Activated naive CD4-positive, alpha-beta T cell treated with anti-CD3 and anti-CD28 coated beads for 36 hours (primary cell): Measurements from ENCODE around the gene PARP11. TPM values are rescaled to one million over a fixed set of nuclear protein-coding genes. Genes with fewer than 3 reads are reported as not detected.

Source experiments
- CTCF ChIA-PET: fragments of 350-600 bp; sonication (Branson Sonifier 250); formaldehyde crosslinking; loops from one replicate; lab custom pipeline; 2021; ENCODE audit warnings: antibody characterized with exemption; lab: Charles Lee
- DNase-seq: peaks from one replicate; pipeline ENCODE4 v3.0.0-alpha.2; 2020
- H3K27ac Mint-ChIP-seq: one replicate; pipeline ENCODE4 v1.8.0; 2021; ENCODE audit warnings: mild to moderate bottlenecking, mixed read lengths
- H3K27me3 Mint-ChIP-seq: one replicate; pipeline ENCODE4 v1.8.0; 2021; ENCODE audit warnings: low read depth, mixed read lengths
- H3K36me3 Mint-ChIP-seq: one replicate; pipeline ENCODE4 v1.8.0; 2021; ENCODE audit warnings: low read depth, mixed read lengths
- H3K4me1 Mint-ChIP-seq: one replicate; pipeline ENCODE4 v1.8.0; 2021; ENCODE audit warnings: low read depth, mixed read lengths
- H3K4me3 Mint-ChIP-seq: one replicate; pipeline ENCODE4 v1.8.0; 2021; ENCODE audit warnings: mild to moderate bottlenecking, moderate library complexity, mixed read lengths
- H3K9me3 Mint-ChIP-seq: one replicate; pipeline ENCODE4 v1.8.0; 2021; ENCODE audit warnings: mixed read lengths
- intact Hi-C: fragments of 100-400 bp; cut with micrococcal nuclease; formaldehyde crosslinking; loops from one replicate; pipeline ENCODE4 v1.15.1; 2023
- total RNA-seq, 2 experiments: library from RNA; stranded (reverse); gene quantifications; one replicate each; pipeline ENCODE4 v1.2.3, GENCODE V29; 2021

PARP11 gene
- total RNA-seq, 2 experiments from 2014 or later: 19.9 to 20.7 TPM

GRCh38 chr12:3898756-3899155 is 25.6 kb upstream of the PARP11 start:
- Mint-ChIP-seq H3K9me3 (no peaks in the 10 kb centered on the region), H3K4me3 (no peak overlapping the region), H3K4me1 (peaks cover 49% of the 10 kb centered on the region), H3K36me3 (no peaks in the 10 kb centered on the region), H3K27me3 (no peaks in the 10 kb centered on the region), H3K27ac (peak overlapping the region; percentile 8)
- CTCF ChIA-PET: interaction anchor here (0.9 to 4.6 kb wide), 4 partner anchors 14 to 91 kb away, joined by 3 to 42 read pairs (median 3); no protein-coding TSS in a partner anchor
- intact Hi-C loops: no loop called here
- DNase-seq: no peak

GRCh38 chr12:3897371-3897971 is 24.3 kb upstream of the PARP11 start:
- intact Hi-C loops: no loop called here

DNA sequence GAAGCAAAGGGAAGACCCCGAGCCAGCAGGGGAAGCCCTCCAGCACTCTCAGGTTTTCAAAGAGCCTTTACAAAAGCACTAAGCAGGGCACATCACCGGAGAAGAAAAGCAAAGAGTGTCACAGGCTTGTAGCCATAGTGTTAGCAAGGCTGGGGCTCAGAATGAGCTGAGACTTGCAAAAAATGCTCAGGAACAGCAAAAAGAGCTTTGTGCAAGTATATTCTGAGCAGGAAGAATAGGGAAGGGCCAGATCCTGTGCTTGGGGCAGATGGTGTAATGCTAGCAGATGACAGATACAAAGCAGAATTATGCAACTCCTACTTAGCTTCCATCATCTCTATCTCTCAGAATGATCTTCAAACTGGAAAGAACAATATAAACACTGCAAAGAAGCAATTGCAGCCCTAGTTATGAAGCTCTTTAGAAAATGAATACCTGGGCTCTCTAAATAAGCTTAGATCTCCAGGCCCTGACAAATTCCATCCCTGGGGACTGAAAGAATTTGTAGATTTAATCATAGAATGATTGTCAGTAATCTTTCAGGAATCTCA is 23.7 kb upstream of the PARP11 start:
- intact Hi-C loops: no loop called here
- Mint-ChIP-seq H3K27ac (peak overlapping the region; percentile 77), H3K36me3 (no peaks in the 10 kb centered on the region), H3K4me3 (peak overlapping the region; percentile 7), H3K27me3 (no peaks in the 10 kb centered on the region), H3K4me1 (peaks cover 41% of the 10 kb centered on the region), H3K9me3 (no peaks in the 10 kb centered on the region)
- CTCF ChIA-PET: interaction anchor here (0.5 to 4.6 kb wide), 5 partner anchors 12 to 398 kb away, joined by 3 to 42 read pairs (median 4); no protein-coding TSS in a partner anchor
- peak; percentile 16 for DNase-seq

More at GRCh38 chr12:3897371-3897971, 24.3 kb upstream of the PARP11 start:
- CTCF ChIA-PET: interaction anchor here (0.5 to 4.6 kb wide), 5 partner anchors 13 to 397 kb away, joined by 3 to 42 read pairs (median 4); no protein-coding TSS in a partner anchor
- peak overlapping the region; percentile 19 for H3K4me3 Mint-ChIP-seq
- H3K36me3 Mint-ChIP-seq: no peaks in the 10 kb centered on the region
- H3K4me1 Mint-ChIP-seq: peaks cover 41% of the 10 kb centered on the region
- H3K27me3 Mint-ChIP-seq: no peaks in the 10 kb centered on the region
- peak overlapping the region; percentile 77 for H3K27ac Mint-ChIP-seq
- peak; percentile 36 for DNase-seq
- no peaks in the 10 kb centered on the region for H3K9me3 Mint-ChIP-seq

DNA sequence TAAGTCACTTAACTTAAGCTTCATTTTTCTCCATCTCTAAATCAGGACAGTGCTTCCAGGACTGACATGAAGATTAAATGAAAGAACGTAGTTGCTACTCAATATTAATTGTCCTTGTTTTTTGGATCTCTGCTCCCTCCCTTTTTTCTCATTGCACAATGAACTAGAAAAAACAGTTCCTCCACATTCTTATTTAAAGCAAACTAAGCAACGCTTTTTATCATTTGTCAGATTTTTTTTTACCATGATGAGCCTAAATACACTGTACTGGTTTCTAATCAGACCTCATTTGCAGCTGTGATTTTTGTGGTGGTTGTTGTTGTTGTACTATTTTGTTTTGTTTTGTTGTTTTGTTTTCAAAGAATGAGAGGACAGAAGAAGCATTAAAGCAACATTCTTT is 23.2 kb upstream of the PARP11 start:
- Mint-ChIP-seq H3K4me1 (peaks cover 41% of the 10 kb centered on the region), H3K36me3 (no peaks in the 10 kb centered on the region), H3K9me3 (no peaks in the 10 kb centered on the region), H3K27me3 (no peaks in the 10 kb centered on the region), H3K27ac (no peak overlapping the region), H3K4me3 (no peak overlapping the region)
- intact Hi-C loops: no loop called here
- CTCF ChIA-PET: interaction anchor here (1.0 to 4.6 kb wide), 3 partner anchors 12 to 90 kb away, joined by 3 to 42 read pairs (median 8); no protein-coding TSS in a partner anchor
- no peak for DNase-seq

- Mint-ChIP-seq H3K4me1 (peaks cover 17% of the 10 kb centered on the region), H3K36me3 (no peaks in the 10 kb centered on the region), H3K9me3 (no peaks in the 10 kb centered on the region), H3K4me3 (no peak overlapping the region), H3K27me3 (no peaks in the 10 kb centered on the region), H3K27ac (no peak overlapping the region)
- CTCF ChIA-PET: interaction anchor here (1.4 to 2.5 kb wide), 2 partner anchors 9 to 40 kb away, joined by 3 to 9 read pairs; no protein-coding TSS in a partner anchor
- intact Hi-C loops: no loop called here
- no peak for DNase-seq
Observed at GRCh38 chr12:3892631-3893030, 19.4 kb upstream of the PARP11 start.

DNA sequence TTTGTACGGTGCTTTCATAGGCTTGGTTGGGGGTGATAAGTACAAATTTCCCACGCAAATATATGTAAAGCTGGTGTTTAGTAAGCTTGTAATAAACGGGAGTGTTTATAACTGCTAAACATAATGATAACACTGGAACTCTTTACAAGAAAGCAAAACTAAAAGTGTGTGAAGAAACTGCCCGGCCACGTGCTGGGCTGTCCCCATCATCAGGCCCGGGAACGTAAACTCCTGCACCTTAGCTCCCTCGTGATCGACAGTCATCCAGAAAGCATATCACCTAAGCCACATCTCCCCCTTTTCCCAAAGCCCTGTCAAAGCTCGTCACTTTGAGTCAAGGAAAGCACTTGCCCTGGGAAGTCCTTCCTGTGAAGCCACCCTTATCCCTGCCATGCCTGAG is 18.0 kb upstream of the PARP11 start:
- intact Hi-C loops: no loop called here
- no peak for DNase-seq
- CTCF ChIA-PET: interaction anchor here (0.5 to 2.5 kb wide), 6 partner anchors 8 to 393 kb away, joined by 3 to 9 read pairs (median 4); no protein-coding TSS in a partner anchor
- H3K4me1 Mint-ChIP-seq: peaks cover 3% of the 10 kb centered on the region
- H3K9me3 Mint-ChIP-seq: no peaks in the 10 kb centered on the region
- no peak overlapping the region for H3K4me3 Mint-ChIP-seq
- H3K27me3 Mint-ChIP-seq: no peaks in the 10 kb centered on the region
- H3K27ac Mint-ChIP-seq: no peak overlapping the region
- H3K36me3 Mint-ChIP-seq: no peaks in the 10 kb centered on the region

- H3K36me3 Mint-ChIP-seq: no peaks in the 10 kb centered on the region
- H3K4me3 Mint-ChIP-seq: no peak overlapping the region
- H3K27ac Mint-ChIP-seq: no peak overlapping the region
- DNase-seq: no peak
- H3K27me3 Mint-ChIP-seq: no peaks in the 10 kb centered on the region
- intact Hi-C loops: no loop called here
- peaks cover 10% of the 10 kb centered on the region for H3K4me1 Mint-ChIP-seq
- CTCF ChIA-PET: interaction anchor here (1.0 to 6.3 kb wide), 3 partner anchors 10 to 388 kb away, joined by 4 to 112 read pairs (median 4); no protein-coding TSS in a partner anchor
- no peaks in the 10 kb centered on the region for H3K9me3 Mint-ChIP-seq
Observed at GRCh38 chr12:3888659-3889058, 15.5 kb upstream of the PARP11 start.

DNA sequence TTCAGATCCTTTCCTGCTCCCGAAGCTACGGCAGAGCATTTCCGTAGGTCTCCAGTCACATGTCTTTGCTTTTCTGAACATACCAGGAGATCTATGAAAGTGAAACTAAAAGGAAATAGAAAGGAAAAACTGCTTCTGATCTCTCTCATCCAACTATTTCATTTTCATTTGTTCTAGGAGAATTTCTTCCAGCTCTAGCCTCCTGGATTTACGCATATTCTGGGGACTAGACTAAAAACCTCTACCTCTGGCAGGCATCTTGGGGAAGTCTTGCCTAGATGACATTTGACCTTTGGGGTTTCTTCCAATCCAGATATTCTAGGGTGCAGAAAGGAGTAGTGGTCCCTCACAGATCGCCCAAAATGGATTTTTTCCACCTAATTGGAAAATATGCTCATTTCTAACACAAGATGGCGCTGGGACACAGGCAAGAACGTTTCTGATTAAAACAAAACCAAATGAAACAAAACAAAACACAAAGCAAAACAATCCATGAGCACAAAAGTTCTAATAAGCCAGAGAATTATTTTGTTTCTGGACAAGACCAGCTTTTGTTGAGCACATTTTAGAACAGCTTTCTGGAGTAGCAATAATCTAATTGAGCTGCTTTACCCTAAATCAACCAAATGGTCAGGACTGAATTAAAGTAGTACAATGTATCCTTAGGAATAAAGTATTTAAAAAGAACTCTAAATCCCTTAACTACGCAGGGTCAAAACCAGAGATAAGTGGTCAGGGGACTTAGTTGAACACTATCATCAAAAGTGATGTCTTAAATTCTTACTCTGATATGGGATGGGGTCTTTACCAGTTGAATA is 12.3 kb upstream of the PARP11 start:
- peaks cover 7% of the 10 kb centered on the region for H3K4me1 Mint-ChIP-seq
- no peaks in the 10 kb centered on the region for H3K27me3 Mint-ChIP-seq
- CTCF ChIA-PET: interaction anchor here (0.6 to 6.8 kb wide), 42 partner anchors 9 to 744 kb away, joined by 3 to 112 read pairs (median 4); no protein-coding TSS in a partner anchor
- peak; percentile 58 for DNase-seq
- H3K27ac Mint-ChIP-seq: peak overlapping the region; percentile 19
- intact Hi-C loops: loop anchor here (1.0 to 2.0 kb wide), 4 partner anchors 77 to 641 kb away; no protein-coding TSS in a partner anchor
- no peaks in the 10 kb centered on the region for H3K36me3 Mint-ChIP-seq
- H3K4me3 Mint-ChIP-seq: no peak overlapping the region
- no peaks in the 10 kb centered on the region for H3K9me3 Mint-ChIP-seq

- no peaks in the 10 kb centered on the region for H3K9me3 Mint-ChIP-seq
- CTCF ChIA-PET: interaction anchor here (0.7 to 6.8 kb wide), 21 partner anchors 8 to 392 kb away, joined by 3 to 112 read pairs (median 9); no protein-coding TSS in a partner anchor
Observed at GRCh38 chr12:3884671-3885070, 11.5 kb upstream of the PARP11 start.

GRCh38 chr12:3882896-3883564 is 9.8 kb upstream of the PARP11 start:
- peak; percentile 23 for DNase-seq
- Mint-ChIP-seq H3K4me3 (no peak overlapping the region), H3K36me3 (no peaks in the 10 kb centered on the region), H3K27me3 (no peaks in the 10 kb centered on the region), H3K9me3 (no peaks in the 10 kb centered on the region), H3K4me1 (peaks cover 25% of the 10 kb centered on the region), H3K27ac (no peak overlapping the region)
- intact Hi-C loops: no loop called here
- CTCF ChIA-PET: interaction anchor here (0.6 to 6.8 kb wide), 20 partner anchors 10 to 823 kb away, joined by 3 to 112 read pairs (median 5); no protein-coding TSS in a partner anchor

More at GRCh38 chr12:3884671-3885070, 11.5 kb upstream of the PARP11 start:
- Mint-ChIP-seq H3K4me1 (peaks cover 12% of the 10 kb centered on the region), H3K4me3 (no peak overlapping the region), H3K27me3 (no peaks in the 10 kb centered on the region), H3K36me3 (no peaks in the 10 kb centered on the region), H3K27ac (no peak overlapping the region)
- intact Hi-C loops: loop anchor here (1.0 to 2.0 kb wide), 4 partner anchors 78 to 642 kb away; no protein-coding TSS in a partner anchor
- no peak for DNase-seq

GRCh38 chr12:3882406-3882805 is 9.2 kb upstream of the PARP11 start:
- CTCF ChIA-PET: interaction anchor here (0.6 to 6.8 kb wide), 12 partner anchors 10 to 395 kb away, joined by 3 to 112 read pairs (median 6); no protein-coding TSS in a partner anchor
- no peak overlapping the region for H3K27ac Mint-ChIP-seq
- intact Hi-C loops: no loop called here
- no peak for DNase-seq
- H3K4me3 Mint-ChIP-seq: no peak overlapping the region
- H3K27me3 Mint-ChIP-seq: no peaks in the 10 kb centered on the region
- no peaks in the 10 kb centered on the region for H3K9me3 Mint-ChIP-seq
- no peaks in the 10 kb centered on the region for H3K36me3 Mint-ChIP-seq
- peaks cover 25% of the 10 kb centered on the region for H3K4me1 Mint-ChIP-seq
